Skeletal muscle satellite cell (primary cell): ENCODE data around the gene MAX.
"Not testable (repeated sequence)": the region's sequence is repeated elsewhere in the genome, so short reads cannot be mapped to it uniquely, and the experiment has no call there.

Experiments
- H3K27me3 ChIP-seq: 2 replicates; pipeline ENCODE4 v1.7.0; 2013; ENCODE audit warnings: low read length; ENCODE audit not compliant: control insufficient read depth, insufficient read depth
- H3K36me3 ChIP-seq: 2 replicates; pipeline ENCODE4 v1.7.0; 2013; ENCODE audit warnings: mild to moderate bottlenecking, control low read depth, low read length; ENCODE audit not compliant: insufficient read depth
- H3K4me1 ChIP-seq: 2 replicates; pipeline ENCODE4 v1.7.0; 2013; ENCODE audit warnings: low read length; ENCODE audit not compliant: control insufficient read depth, insufficient read depth
- H3K4me2 ChIP-seq: 2 replicates; pipeline ENCODE4 v1.7.0; 2013; ENCODE audit warnings: mild to moderate bottlenecking, low read length
- H3K4me3 ChIP-seq: 2 replicates; pipeline ENCODE4 v1.7.0; 2013; ENCODE audit warnings: low read length
- H3K9ac ChIP-seq: 2 replicates; pipeline ENCODE4 v1.7.0; 2013; ENCODE audit warnings: mild to moderate bottlenecking, low read depth, low read length, moderate library complexity
- H3K9me3 ChIP-seq: replicated peaks from 2 replicates; pipeline ENCODE4 v1.7.0; 2013; ENCODE audit warnings: mild to moderate bottlenecking, control low read depth, low read length

MAX gene

GRCh38 chr14:65103150-65103760 lies 938 bp upstream of the MAX start:
- H3K4me2 ChIP-seq = peak overlapping the region; percentile 87
- H3K9ac ChIP-seq = peak overlapping the region; percentile 79
- no peaks in the 10 kb centered on the region for H3K9me3 ChIP-seq
- peak overlapping the region; percentile 82 for H3K4me3 ChIP-seq
- peaks cover 13% of the 10 kb centered on the region for H3K4me1 ChIP-seq
- H3K27me3 ChIP-seq = no peaks in the 10 kb centered on the region
- peaks cover 3% of the 10 kb centered on the region for H3K36me3 ChIP-seq

- no peaks in the 10 kb centered on the region for H3K9me3 ChIP-seq
- H3K4me2 ChIP-seq = peak overlapping the region; percentile 91
- H3K9ac ChIP-seq = peak overlapping the region; percentile 91
- peaks cover 14% of the 10 kb centered on the region for H3K4me1 ChIP-seq
- H3K36me3 ChIP-seq = peaks cover 9% of the 10 kb centered on the region
- peak overlapping the region; percentile 92 for H3K4me3 ChIP-seq
- no peaks in the 10 kb centered on the region for H3K27me3 ChIP-seq
Measured at GRCh38 chr14:65101631-65102440, 481 bp downstream of the MAX start.

GRCh38 chr14:65100922-65101541 lies 1.3 kb downstream of the MAX start:
- Histone ChIP-seq H3K9me3 (no peaks in the 10 kb centered on the region), H3K4me1 (peaks cover 22% of the 10 kb centered on the region), H3K4me3 (peak overlapping the region; percentile 92), H3K9ac (peak overlapping the region; percentile 91), H3K36me3 (peaks cover 9% of the 10 kb centered on the region), H3K27me3 (no peaks in the 10 kb centered on the region), H3K4me2 (peak overlapping the region; percentile 91)

GRCh38 chr14:65098586-65098985 lies 3.7 kb downstream of the MAX start:
- no peak overlapping the region for H3K4me3 ChIP-seq
- no peaks in the 10 kb centered on the region for H3K27me3 ChIP-seq
- peaks cover 25% of the 10 kb centered on the region for H3K4me1 ChIP-seq
- peak overlapping the region; percentile 26 for H3K4me2 ChIP-seq
- H3K9me3 ChIP-seq = no peaks in the 10 kb centered on the region
- H3K36me3 ChIP-seq = peaks cover 24% of the 10 kb centered on the region
- H3K9ac ChIP-seq = no peak overlapping the region

GRCh38 chr14:65096323-65097089 lies 5.8 kb downstream of the MAX start:
- Histone ChIP-seq H3K9me3 (no peaks in the 10 kb centered on the region), H3K4me3 (no peak overlapping the region), H3K36me3 (peaks cover 44% of the 10 kb centered on the region), H3K4me2 (no peak overlapping the region), H3K27me3 (no peaks in the 10 kb centered on the region), H3K9ac (no peak overlapping the region), H3K4me1 (peaks cover 21% of the 10 kb centered on the region)

GRCh38 chr14:65095633-65096205 lies 6.6 kb downstream of the MAX start:
- Histone ChIP-seq H3K36me3 (peaks cover 52% of the 10 kb centered on the region), H3K4me1 (peaks cover 16% of the 10 kb centered on the region), H3K9me3 (no peaks in the 10 kb centered on the region), H3K4me3 (no peak overlapping the region), H3K27me3 (no peaks in the 10 kb centered on the region), H3K9ac (no peak overlapping the region), H3K4me2 (no peak overlapping the region)

GRCh38 chr14:65092349-65092748 lies 10.0 kb downstream of the MAX start:
- H3K4me2 ChIP-seq = no peak overlapping the region
- peaks cover 74% of the 10 kb centered on the region for H3K36me3 ChIP-seq
- H3K9me3 ChIP-seq = no peaks in the 10 kb centered on the region
- H3K4me3 ChIP-seq = no peak overlapping the region
- H3K9ac ChIP-seq = no peak overlapping the region
- H3K27me3 ChIP-seq = no peaks in the 10 kb centered on the region
- H3K4me1 ChIP-seq = peaks cover 13% of the 10 kb centered on the region

- H3K9ac ChIP-seq, H3K4me3 ChIP-seq, H3K27me3 ChIP-seq, H3K4me1 ChIP-seq, H3K9me3 ChIP-seq, H3K4me2 ChIP-seq: not testable (repeated sequence)
- peaks cover 82% of the 10 kb centered on the region for H3K36me3 ChIP-seq
Measured at GRCh38 chr14:65087835-65088234, 14.5 kb downstream of the MAX start.

GRCh38 chr14:65086686-65087085 lies 15.6 kb downstream of the MAX start:
- not testable (repeated sequence) for H3K4me3 ChIP-seq, H3K27me3 ChIP-seq, H3K9me3 ChIP-seq, H3K4me2 ChIP-seq, H3K4me1 ChIP-seq, H3K9ac ChIP-seq
- peaks cover 81% of the 10 kb centered on the region for H3K36me3 ChIP-seq

GRCh38 chr14:65084554-65085505 lies 17.5 kb downstream of the MAX start:
- H3K4me1 ChIP-seq = peaks cover 3% of the 10 kb centered on the region
- H3K9me3 ChIP-seq = no peaks in the 10 kb centered on the region
- H3K4me3 ChIP-seq = no peak overlapping the region
- peaks cover 74% of the 10 kb centered on the region for H3K36me3 ChIP-seq
- no peaks in the 10 kb centered on the region for H3K27me3 ChIP-seq
- no peak overlapping the region for H3K4me2 ChIP-seq
- H3K9ac ChIP-seq = no peak overlapping the region
